NCI-H2029 treated with DMSO at 0.1 percent for 48 hours (cell line): ENCODE results near the gene ACTBL2.

Source experiments
- DNase-seq: peaks from one replicate; lab custom pipeline; 2025; lab: John Stamatoyannopoulos, UW

The ACTBL2 gene

DNA sequence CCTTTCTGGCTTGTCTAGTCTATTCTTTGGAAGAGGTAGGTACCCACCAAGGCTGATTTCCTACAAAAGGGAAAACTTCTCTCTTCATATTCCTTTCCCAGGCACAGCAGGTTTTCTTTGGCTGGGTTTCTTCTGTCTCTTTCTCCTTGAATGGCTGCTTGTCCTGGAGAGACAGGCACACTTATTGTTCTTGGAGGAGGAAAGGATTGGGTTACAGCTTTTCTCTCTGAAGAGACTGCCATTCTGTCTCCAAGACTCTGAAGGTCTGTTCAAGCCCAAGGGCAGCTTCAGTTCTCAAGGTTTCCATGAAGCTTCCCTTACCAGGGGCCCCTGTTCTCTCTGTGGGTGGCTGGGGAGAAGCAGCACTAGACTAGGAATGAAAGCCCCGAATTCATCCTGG is 33.9 kb downstream of the ACTBL2 start:
- DNase-seq = no peak

DNA sequence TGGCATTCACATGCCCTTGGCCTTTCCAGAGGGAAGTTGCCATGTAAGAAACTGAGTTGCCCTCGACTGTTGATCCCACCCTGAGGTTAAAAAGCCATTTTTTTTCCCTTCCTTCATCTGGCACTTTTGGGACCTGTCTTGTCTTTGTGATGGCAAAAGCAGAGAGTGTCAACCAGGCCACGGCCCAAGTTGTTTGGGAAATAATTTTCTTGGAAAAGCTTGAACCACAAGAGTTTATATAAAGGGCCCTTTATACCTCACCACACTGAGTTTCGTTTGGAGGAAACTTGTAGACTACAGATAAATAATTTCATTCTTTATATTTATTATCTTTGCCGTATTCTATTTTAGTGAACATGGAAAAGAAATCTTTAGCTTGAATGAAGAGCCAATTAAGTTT is 34.3 kb downstream of the ACTBL2 start:
- no peak for DNase-seq

DNA sequence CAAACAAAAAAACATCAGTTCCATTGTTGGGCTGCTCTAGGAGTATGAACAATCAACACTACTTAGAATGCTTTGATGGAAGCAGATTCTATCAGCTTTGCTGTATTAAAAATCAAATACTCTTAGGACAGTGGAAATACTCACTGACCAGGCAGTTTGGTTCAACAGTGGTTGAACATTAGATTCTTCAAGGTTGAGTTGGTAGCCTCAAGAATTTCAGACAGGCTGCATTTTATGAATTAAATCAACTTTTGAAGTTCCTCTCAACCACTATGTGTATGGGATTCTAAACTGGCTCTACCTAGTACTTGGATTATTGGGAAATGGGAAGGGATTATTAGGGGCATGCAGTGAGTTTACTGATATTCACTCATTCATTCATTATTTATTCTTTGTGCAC is 35.0 kb downstream of the ACTBL2 start:
- no peak for DNase-seq

DNA sequence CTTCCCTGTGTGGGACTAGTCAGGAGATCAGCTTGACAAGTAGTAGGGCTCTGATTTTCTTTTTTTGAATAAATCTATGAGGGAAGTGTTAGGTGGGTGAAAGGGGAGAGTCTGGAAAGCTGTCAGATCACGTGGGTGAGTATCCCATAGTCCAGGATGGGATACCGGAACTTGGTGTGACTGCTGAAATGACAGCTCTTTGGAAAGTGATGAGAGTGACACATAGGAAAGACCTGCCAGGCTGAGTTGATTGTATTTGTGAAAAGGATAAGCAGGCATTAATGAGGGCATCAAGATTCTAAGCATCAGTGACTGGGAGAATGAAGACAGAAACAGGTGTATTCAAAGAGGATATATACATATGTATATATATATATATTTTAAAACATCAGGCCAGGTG is 35.6 kb downstream of the ACTBL2 start:
- DNase-seq = no peak

DNA sequence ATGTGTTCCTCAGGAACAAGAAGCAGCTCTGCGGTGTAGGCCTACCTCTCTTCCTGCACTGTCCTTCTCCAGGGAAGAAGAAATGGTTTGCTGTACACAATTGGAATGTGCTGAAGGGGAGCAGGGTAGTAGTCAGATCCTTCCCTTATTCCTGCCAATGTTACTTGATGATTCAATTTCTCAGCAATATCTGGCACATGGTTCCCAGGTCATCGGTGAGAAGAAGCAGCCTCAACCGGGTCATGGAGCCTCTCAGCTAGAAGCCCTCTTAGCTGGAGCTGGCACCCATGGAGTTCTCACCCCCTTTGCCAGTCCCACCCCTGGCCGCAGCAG is 36.9 kb downstream of the ACTBL2 start:
- no peak for DNase-seq

DNA sequence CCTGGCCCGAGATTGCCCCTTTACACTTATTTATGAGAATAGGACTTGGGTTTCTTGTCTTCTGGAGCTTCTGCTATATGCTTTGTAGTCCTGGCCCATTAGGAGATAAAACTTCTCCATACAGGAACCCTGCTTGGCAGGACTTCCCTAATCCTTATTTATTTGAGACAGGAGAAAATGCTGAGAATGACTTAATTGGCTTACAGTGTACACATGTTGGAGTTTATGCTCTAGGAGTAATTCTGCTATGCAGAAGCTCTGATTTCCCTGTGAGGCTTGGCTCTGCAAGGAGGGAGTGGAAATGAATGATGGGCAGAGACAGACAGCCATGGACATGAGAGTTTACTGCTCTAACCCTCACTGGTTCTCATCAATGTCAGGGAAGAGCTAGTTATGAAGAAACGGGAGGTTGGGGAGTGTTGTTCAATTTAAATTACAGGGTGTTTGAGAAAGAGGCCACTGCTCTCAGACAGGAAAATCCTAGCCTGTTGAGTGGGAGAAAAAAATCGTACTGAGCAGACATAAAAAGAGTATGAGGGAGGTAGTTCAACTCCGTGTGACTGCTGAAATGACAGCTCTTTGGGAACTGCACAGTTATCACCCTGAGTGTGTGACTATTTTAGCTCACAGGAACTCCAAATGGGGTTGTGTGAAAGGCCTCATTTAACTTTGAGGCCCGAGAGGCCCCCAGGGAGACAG is 37.5 kb downstream of the ACTBL2 start:
- DNase-seq = no peak

DNA sequence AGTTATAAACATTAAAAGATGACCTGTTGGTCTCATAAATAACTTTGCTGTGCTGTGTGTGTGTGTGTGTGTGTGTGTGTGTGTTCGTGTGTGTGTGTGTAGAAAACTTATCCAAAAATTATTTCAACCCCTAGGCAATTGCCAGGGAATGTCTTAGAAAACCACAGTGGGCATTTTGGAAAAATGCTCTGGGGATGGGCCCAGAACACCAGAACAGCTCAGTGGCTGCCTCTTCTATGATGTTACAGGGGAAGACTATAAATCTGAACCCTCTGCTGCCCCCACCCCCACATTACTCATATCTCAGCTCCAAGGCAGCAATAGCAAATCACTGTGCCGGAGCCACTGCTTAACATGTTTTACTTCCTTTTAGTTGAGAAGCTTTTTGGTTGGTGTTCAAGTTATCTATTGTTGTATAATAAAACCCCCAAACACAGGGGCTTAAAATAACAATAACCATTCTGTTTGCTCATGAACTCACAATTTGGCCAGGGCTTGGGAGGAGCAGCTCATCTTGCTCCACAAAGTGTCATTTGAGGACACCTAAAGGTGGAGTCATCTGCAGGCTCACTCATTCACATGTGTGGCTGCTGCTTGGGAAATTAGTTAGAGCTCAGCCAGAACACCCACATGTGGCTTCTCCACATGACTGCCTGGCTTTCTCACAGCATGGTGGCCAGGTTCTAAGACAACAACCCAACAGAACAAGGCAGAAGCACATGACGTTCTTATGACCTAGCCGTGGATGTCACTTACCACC is 40.4 kb downstream of the ACTBL2 start:
- no peak for DNase-seq

DNA sequence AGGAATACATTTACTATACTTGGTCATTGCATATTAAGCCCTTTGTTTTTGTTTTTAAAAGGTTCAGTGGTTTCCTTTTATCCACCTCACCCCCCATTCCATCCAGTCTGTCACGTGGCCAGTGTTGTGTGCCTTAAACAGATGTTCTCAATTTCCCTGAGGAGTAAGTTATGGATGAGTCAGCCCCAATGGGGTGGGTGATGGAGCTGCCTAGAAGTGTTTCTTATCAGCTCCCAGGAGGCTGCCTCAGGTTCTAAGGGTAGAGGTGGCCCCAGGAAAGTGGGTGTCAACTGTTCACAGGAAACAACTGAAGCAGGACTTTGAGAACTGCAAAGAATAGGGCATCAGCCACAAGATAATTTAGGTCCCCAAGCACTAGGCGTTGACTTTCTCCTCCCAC is 41.1 kb downstream of the ACTBL2 start:
- DNase-seq = no peak

DNA sequence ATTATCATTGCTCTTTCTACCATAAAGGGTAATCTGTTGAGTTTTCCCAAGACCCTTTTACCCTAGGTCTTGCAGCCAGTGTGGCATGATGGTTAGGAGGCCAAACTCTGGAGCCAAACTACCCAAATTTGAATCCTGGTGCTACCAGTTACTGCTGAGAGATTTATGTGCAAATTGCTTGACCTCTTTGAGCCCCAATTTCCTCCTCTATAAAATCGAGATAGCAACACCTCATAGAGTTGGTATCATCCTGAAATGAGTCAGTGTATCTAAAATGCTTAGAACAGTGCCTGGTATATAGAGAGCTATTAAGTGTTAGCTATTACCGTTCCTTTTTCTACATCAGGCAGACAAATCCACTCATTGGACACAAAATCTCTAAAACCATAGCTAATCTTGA is 43.0 kb downstream of the ACTBL2 start:
- no peak for DNase-seq

DNA sequence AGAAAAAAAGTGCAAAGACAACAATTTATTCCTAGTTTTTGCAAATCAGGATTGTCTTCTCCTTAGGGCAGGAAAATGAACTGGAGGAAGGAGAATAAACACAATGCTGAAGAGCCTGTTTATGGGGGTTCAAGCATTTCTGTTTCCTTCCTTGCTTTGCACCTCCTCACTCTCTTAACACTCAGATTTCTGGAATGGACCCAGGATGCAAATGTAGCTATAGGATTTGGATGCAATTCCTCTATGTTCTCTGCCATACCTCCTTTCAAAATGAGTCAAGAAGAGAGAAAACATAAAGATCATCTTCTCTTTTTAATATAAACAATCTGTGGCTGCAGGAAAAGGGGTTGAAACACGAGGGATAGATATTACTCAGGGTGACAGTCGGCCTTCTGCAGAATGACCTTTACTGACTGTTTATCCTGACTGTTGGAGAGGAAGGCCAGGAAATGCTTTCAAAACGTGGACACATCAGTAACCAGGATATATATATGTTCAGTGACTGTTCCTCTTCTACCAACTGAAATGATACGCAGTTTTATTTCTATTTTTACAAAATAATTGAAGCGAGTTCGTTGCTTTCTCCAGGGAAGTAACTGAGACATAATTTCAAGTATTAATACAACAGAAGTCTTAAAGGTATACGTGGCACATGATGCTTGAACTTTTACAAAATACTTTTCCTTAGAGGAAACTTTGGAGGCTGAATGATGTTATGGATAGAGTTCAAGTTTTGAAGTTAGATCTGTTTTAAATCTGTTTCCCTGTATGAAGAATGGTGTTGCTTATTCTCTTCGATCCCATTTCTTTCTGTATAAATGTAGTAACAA is 44.4 kb downstream of the ACTBL2 start:
- DNase-seq = no peak

DNA sequence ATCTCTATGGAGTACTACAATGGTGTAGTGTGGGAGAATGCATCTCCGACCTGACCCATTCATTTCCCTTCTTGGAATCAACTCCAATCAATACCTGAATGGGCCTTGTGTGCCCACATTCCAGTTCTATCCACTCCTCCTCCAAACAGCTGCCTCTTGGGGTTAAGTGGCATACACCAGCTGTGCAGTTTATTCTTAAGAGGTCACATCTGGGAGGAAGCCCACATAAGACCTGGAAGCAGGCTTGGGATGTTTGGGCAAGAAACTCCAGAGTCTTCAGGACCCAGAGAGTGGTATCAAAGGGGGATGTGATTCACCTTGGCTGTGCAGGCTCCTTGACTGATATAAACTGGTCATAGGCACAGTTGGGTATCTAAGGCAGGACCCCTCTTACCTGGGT is 46.0 kb downstream of the ACTBL2 start:
- DNase-seq = no peak

DNA sequence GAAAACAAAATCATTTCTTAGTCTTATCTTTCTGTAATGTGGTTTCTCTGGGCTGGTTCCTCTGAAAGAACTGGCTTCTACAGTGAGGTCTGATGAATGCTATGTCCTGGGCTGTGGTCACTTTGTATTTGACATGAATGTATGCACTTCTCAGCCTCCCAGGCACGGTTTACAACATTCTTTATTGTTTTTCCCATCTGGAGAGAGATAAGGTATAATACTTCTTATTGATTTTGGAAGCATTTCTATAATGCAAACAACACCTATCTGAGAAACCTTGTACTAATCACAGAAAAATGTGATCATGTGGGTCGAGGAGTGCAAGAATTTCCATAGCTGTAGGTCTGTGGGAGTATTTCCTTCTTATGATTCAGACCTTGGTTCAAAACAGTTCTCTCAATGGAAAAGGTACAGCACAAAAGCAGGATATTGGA is 46.9 kb downstream of the ACTBL2 start:
- DNase-seq = no peak

DNA sequence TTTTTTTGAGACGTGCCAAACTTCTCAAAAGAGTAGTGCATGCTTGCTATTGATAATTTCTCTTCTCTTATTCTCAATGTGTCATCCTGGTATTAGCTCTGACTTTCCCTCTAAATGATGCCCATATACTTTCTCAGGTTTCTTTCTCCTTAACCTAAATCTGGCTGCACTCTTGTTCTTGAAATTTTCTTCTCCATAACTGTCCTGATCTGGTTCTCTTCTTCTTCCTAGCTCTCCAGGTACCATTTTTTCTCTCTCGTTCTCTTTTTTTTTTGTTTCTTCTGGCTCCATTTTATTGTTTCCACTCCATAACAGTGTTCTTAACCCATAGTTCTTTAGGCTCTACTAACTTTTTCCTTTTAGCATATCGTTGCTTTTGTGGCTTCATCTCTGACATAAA is 47.9 kb downstream of the ACTBL2 start:
- DNase-seq = no peak

DNA sequence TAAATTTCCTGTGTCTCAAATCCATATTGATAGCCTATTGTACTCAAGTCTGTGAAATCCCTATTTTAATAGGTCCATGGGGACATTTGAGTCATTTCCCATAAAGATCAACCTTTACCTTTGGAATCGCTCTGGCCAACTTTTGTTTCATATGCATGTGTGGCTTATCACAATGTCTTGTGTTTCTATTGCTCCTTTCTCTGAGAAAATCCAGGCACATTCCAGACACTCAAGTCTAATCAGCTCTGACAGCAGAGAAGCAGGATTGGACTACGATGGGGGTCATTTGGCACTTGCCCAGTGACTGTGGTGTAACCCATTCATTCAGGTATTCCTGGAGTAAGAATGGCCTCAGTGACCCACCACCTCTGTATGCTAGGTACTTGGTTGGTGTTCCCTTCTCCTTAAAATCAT is 48.4 kb downstream of the ACTBL2 start:
- no peak for DNase-seq

DNA sequence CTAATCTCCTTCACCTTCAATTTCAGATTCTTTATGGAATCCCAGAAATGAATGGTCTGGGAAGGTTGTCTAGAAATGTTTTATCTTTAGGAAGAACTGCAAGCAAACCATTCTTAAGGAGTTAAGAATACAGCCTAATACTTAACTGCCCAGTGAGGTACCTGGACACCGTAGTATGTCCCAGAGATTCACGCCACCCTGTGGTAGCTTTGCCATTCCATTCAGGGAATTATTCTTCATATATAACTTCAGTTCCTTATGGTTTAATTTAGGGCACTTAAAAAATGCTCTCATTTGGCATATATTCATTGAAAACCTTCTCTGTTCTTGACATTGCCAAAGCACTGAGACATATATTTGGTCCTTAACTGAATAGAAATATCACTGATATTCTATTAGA is 49.7 kb downstream of the ACTBL2 start:
- DNase-seq = no peak

DNA sequence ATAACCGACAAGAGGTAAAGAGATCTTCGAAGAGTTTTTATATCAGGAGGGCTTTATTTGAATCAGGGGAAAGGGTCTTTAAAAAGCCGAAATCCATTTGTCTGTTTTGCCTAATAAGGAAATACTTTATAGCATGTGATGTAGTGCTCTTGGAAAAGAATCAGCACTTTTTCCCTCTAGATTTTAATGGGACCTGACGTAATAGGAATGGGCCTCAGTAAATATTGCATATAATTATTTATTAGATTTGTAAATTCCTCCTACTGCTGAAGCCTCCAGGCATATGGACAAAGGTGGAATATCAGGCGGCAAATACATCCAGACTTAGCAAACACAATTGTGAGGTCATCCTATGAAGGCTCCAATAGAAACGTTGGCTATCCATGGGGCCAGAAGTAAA is 50.9 kb downstream of the ACTBL2 start:
- DNase-seq = no peak
